ENCODE results near the gene ALDH1B1. TPM values are rescaled to one million over a fixed set of nuclear protein-coding genes. Genes with fewer than 3 reads are reported as not detected.

Gene ALDH1B1
- total and polyA plus RNA-seq, 9 of the 15 experiments (the other 6 are each of a cell fraction or from before 2014, with no cell fraction given) = 8.6 to 46.5 (median 30.8) TPM

DNA sequence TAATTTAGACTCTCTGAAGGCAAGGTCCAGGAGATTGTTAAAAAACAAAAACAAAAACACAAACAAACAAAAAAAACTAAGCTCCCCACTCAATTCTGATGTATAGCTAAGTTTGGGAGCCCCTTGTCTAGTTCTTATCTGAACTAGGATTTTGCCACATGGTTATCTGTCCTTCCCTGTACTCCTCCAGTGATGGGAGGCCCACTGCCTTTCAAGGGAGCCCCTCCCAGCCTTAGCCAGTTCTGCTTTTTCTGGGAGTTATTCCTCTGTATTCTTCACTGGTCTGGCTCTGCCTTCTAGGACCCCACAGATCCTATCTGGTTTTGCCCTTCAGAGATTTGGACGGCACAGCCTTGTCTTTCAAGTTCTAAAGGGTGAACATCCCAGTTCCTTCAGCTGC, 2.1 kb upstream of the ALDH1B1 start (continued):
- TF ChIP-seq ZBTB11 (CRISPR knock-in tag; IDR thresholded peaks at IDR 0.05) = 0 out of 6 replicates have a peak, but pooled peaks of 1 of the 3 experiments have one; percentile 38
- TF ChIP-seq ZNF696 (CRISPR knock-in tag; conservative IDR thresholded peaks at IDR 0.05) = no peak
- no peak for TF ChIP-seq GATAD2A (IDR thresholded peaks at IDR 0.05)
- no peak for TF ChIP-seq ETS2 (tag; IDR thresholded peaks at IDR 0.05; ENCODE audit: borderline replicate concordance, poor library complexity, severe bottlenecking)
- no peak for TF ChIP-seq DACH1 (IDR thresholded peaks at IDR 0.05; ENCODE audit: partially characterized antibody)
- no peak for TF ChIP-seq ZBED1 (IDR thresholded peaks at IDR 0.05)
- TF ChIP-seq ZHX1 (conservative IDR thresholded peaks at IDR 0.05; ENCODE audit: low read length) = no peak
- TF ChIP-seq JUND (IDR thresholded peaks at IDR 0.05; ENCODE audit: borderline replicate concordance, low read depth, low read length) = peak; percentile 17; the same call in 1 of the 2 replicates
- TF ChIP-seq JUND (tag; IDR thresholded peaks at IDR 0.05; ENCODE audit: borderline replicate concordance, low read depth, low read length) = no peak
- TF ChIP-seq ZNF444 (CRISPR knock-in tag; IDR thresholded peaks at IDR 0.05) = no peak
- peak in 1 of 2 experiments; percentile 48; a peak in 1 of 4 replicates for TF ChIP-seq ZNF639 (CRISPR knock-in tag; conservative IDR thresholded peaks at IDR 0.05 in 1 of 2, IDR thresholded peaks at IDR 0.05 in 1 of 2)
- peak; percentile 69; the same call in 1 of the 2 replicates for TF ChIP-seq KLF16 (IDR thresholded peaks at IDR 0.05)
- TF ChIP-seq, protein P1, sequence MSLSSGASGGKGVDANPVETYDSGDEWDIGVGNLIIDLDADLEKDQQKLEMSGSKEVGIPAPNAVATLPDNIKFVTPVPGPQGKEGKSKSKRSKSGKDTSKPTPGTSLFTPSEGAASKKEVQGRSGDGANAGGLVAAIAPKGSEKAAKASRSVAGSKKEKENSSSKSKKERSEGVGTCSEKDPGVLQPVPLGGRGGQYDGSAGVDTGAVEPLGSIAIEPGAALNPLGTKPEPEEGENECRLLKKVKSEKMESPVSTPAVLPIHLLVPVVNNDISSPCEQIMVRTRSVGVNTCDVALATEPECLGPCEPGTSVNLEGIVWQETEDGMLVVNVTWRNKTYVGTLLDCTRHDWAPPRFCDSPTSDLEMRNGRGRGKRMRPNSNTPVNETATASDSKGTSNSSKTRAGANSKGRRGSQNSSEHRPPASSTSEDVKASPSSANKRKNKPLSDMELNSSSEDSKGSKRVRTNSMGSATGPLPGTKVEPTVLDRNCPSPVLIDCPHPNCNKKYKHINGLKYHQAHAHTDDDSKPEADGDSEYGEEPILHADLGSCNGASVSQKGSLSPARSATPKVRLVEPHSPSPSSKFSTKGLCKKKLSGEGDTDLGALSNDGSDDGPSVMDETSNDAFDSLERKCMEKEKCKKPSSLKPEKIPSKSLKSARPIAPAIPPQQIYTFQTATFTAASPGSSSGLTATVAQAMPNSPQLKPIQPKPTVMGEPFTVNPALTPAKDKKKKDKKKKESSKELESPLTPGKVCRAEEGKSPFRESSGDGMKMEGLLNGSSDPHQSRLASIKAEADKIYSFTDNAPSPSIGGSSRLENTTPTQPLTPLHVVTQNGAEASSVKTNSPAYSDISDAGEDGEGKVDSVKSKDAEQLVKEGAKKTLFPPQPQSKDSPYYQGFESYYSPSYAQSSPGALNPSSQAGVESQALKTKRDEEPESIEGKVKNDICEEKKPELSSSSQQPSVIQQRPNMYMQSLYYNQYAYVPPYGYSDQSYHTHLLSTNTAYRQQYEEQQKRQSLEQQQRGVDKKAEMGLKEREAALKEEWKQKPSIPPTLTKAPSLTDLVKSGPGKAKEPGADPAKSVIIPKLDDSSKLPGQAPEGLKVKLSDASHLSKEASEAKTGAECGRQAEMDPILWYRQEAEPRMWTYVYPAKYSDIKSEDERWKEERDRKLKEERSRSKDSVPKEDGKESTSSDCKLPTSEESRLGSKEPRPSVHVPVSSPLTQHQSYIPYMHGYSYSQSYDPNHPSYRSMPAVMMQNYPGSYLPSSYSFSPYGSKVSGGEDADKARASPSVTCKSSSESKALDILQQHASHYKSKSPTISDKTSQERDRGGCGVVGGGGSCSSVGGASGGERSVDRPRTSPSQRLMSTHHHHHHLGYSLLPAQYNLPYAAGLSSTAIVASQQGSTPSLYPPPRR (CRISPR knock-in tag; IDR thresholded peaks at IDR 0.05; ENCODE audit: borderline replicate concordance) = no peak
- peak; percentile 80 for TF ChIP-seq TCF3 (CRISPR knock-in tag; IDR thresholded peaks at IDR 0.05)
